Esophagus squamous epithelium (tissue), 5 donors: ENCODE results near the gene ADCY5. TPM values are rescaled to one million over a fixed set of nuclear protein-coding genes. Genes with fewer than 3 reads are reported as not detected.

Experiments used
- DNase-seq: peaks from one replicate; lab custom pipeline; 2025; lab: John Stamatoyannopoulos, UW
- H3K27ac ChIP-seq, 4 donors: fragments of 200-600 bp; sonication (generic); one replicate each; pipeline ENCODE4 v1.5.1; 2016 to 2019; ENCODE audit warnings: mild to moderate bottlenecking in 1 of 4
- H3K27me3 ChIP-seq, 4 donors: fragments of 200-600 bp; sonication (generic); 1 replicate in 3 of 4; 2 replicates in 1 of 4; pipeline versions ENCODE4 v1.5.1 to v1.6.0; 2017 to 2021; ENCODE audit warnings: antibody characterized with exemption in 1 of 4
- H3K36me3 ChIP-seq, 3 donors: fragments of 200-600 bp; sonication (generic); one replicate each; pipeline ENCODE4 v1.5.1; 2016 to 2019
- H3K4me1 ChIP-seq, 3 donors: fragments of 200-600 bp; sonication (generic); one replicate each; pipeline ENCODE4 v1.5.1; 2017 to 2019
- H3K4me3 ChIP-seq, 4 donors: fragments of 200-600 bp; sonication (generic); 1 replicate in 3 of 4; 2 replicates in 1 of 4; pipeline ENCODE4 v1.5.1; 2016 to 2019; ENCODE audit warnings: mild to moderate bottlenecking in 2 of 4, moderate library complexity in 1 of 4
- H3K9me3 ChIP-seq, 3 donors: fragments of 200-600 bp; sonication (generic); one replicate each; pipeline ENCODE4 v1.5.1; 2016 to 2019
- POLR2A ChIP-seq, 4 donors: fragments of 450-650 bp; IDR thresholded peaks; one replicate each; pipeline ENCODE4 v1.6.1; 2017; ENCODE audit warnings: antibody characterized with exemption in 4 of 4, mild to moderate bottlenecking in 4 of 4, moderate library complexity in 3 of 4
- WGBS, 2 donors: methylation state at CpG; one replicate each; pipeline ENCODE4 v1.1.5; 2018; 5-methylcytosine and 5-hydroxymethylcytosine counted together
- intact Hi-C: fragments of 100-400 bp; cut with DNase I; formaldehyde crosslinking; loops from one replicate; pipeline ENCODE4 v1.15.0; 2022
- total RNA-seq, 4 donors: library from RNA; depleted of rRNA; stranded (reverse); fragments of >200 nt; gene quantifications; one replicate each; pipeline ENCODE4 v1.1.0, GENCODE V29; 2016
- TF ChIP-seq, protein P1 (sequence below), 6 experiments: fragments of 450-650 bp in 4 of 6; fragments of 200-600 bp in 2 of 6; sonication (generic) in 2 of 6; IDR thresholded peaks; one replicate each; pipeline ENCODE4 v1.5.1; 2016 to 2019; ENCODE audit warnings: antibody characterized with exemption in 6 of 6, mild to moderate bottlenecking in 4 of 6, moderate library complexity in 4 of 6
- donor health status: DM: yes; HTN: yes; CAD: no.

The ADCY5 gene
- total RNA-seq, 4 donors from 2014 or later, result 0.72 to 17.4 (median 5.3) TPM

DNA sequence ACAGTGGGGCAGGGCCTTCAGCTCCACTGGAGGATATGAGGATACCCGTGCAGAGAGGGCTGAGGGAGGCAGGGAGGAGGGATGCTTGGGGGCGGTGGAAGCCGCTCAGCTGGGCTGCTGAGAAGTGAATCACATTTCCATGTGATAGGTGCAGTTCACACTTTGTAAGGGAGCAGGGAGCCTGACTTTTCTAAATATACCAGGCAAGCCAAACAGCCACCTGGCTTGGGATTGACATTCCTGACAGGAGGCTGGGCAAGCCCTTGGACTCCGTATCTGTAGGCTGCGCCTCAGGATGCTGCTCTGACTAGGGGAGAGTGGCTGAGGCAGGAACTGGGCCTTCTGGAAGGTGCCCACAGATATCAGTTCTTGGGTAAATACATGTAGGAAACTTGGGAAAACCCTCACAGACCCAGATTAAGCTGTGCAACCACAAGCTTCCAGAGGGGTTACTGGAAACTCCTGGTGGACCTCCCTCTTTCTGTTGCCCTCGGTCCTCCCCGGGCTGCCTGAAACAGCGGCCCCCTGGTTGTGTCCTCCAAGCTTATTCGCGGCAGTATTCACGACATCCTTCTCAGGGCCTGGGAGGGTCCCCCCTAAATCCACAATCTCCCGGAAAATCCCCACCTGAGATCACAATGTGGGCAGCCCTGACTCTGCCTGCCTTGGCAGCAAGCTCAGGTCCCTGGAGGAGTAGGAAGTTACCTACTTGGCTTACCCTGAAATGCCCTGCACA is 33.0 kb upstream of the ADCY5 start:
- no peak for TF ChIP-seq POLR2A (IDR thresholded peaks at IDR 0.05)
- TF ChIP-seq, protein P1, sequence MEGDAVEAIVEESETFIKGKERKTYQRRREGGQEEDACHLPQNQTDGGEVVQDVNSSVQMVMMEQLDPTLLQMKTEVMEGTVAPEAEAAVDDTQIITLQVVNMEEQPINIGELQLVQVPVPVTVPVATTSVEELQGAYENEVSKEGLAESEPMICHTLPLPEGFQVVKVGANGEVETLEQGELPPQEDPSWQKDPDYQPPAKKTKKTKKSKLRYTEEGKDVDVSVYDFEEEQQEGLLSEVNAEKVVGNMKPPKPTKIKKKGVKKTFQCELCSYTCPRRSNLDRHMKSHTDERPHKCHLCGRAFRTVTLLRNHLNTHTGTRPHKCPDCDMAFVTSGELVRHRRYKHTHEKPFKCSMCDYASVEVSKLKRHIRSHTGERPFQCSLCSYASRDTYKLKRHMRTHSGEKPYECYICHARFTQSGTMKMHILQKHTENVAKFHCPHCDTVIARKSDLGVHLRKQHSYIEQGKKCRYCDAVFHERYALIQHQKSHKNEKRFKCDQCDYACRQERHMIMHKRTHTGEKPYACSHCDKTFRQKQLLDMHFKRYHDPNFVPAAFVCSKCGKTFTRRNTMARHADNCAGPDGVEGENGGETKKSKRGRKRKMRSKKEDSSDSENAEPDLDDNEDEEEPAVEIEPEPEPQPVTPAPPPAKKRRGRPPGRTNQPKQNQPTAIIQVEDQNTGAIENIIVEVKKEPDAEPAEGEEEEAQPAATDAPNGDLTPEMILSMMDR (IDR thresholded peaks at IDR 0.05), result no peak
- Histone ChIP-seq H3K4me3 (no peak overlapping the region), H3K27ac (no peak overlapping the region), H3K4me1 (peaks cover 0 to 10% (median 4%) of the 10 kb centered on the region in 3 donors), H3K9me3 (no peaks in the 10 kb centered on the region), H3K36me3 (no peaks in the 10 kb centered on the region), H3K27me3 (no peaks in the 10 kb centered on the region)
- DNase-seq, result no peak
- WGBS, 2 donors, result 53 to 66% methylated on average over 6 to 11 of the region's 12 CpGs
- intact Hi-C loops, result no loop called here

DNA sequence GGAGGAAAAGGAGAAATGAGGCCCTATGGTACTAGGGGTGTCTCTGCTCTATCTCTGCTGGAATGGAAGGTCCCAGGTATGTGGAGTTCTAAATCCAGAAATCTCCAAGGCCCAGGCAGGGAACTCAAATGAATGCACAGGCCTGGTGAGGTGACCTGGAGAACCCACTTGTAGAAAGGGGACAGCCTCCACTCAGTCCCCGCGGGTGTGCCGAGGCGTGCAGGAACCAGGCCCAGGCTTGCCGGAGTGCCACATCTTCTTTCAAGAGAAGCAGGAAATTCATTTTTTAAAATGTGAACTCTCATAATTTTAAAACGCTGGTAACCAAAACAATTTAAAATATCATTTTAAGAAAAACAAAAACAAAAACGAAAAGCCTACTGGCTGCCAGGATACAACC is 32.2 kb upstream of the ADCY5 start:
- H3K9me3 ChIP-seq, result no peaks in the 10 kb centered on the region
- intact Hi-C loops, result no loop called here
- no peaks in the 10 kb centered on the region for H3K36me3 ChIP-seq
- DNase-seq, result no peak
- WGBS, 2 donors, result 45 to 65% methylated on average over 6 to 7 of the region's 7 CpGs
- H3K4me1 ChIP-seq, result peaks cover 0 to 10% (median 4%) of the 10 kb centered on the region in 3 donors
- TF ChIP-seq, protein P1 (IDR thresholded peaks at IDR 0.05), result no peak
- no peak for TF ChIP-seq POLR2A (IDR thresholded peaks at IDR 0.05)
- no peaks in the 10 kb centered on the region for H3K27me3 ChIP-seq
- H3K4me3 ChIP-seq, result no peak overlapping the region
- H3K27ac ChIP-seq, result no peak overlapping the region

DNA sequence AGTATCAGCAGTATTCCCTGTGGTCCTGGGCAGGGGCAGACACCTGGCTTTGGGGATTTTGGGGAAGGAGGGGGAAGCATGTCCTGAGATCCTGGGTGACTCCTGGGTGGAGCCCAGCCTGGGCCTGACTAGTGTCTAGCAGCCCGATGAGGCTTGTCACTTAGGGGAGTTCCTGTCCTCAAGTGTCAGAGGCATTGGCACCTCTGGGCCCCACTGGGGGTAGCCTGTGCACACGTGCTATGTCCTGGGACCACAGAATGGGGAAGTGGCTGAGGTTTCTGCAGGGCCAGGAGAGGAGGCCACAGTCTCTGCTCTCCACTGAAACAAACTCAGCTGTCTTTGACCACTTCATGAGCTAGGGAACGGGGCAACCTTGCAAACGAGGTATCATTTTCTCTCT is 31.5 kb upstream of the ADCY5 start:
- no peaks in the 10 kb centered on the region for H3K9me3 ChIP-seq
- WGBS, 2 donors, result 68 to 85% methylated on average over 3 to 4 of the region's 4 CpGs
- H3K4me3 ChIP-seq, result no peak overlapping the region
- TF ChIP-seq, protein P1 (IDR thresholded peaks at IDR 0.05), result no peak
- TF ChIP-seq POLR2A (IDR thresholded peaks at IDR 0.05), result no peak
- peaks cover 0 to 10% (median 4%) of the 10 kb centered on the region in 3 donors for H3K4me1 ChIP-seq
- no peaks in the 10 kb centered on the region for H3K36me3 ChIP-seq
- no peak for DNase-seq
- H3K27ac ChIP-seq, result no peak overlapping the region
- no peaks in the 10 kb centered on the region for H3K27me3 ChIP-seq
- intact Hi-C loops, result no loop called here

DNA sequence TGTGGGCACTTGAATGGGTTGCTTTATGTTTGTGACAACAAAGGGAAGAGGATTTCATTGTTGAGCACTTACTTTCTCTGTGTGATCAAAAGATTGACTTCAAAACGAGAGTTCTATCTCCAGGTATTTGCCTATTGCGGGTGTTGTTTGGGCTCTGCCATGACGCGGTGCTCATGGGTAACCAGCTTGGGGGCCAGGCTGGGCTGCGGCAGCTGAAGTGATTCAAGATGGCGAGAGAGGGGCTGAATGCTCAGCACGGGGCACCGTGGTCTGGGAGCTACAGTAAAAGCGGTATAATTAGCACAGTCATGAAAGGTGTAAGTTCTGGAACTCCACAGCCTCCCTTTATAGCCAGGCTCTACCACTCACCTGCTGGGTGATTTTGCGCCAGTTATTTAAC is 31.0 kb upstream of the ADCY5 start:
- WGBS, 2 donors, result 84 to 90% methylated on average over 8 to 10 of the region's 10 CpGs
- no peaks in the 10 kb centered on the region for H3K36me3 ChIP-seq
- H3K4me3 ChIP-seq, result no peak overlapping the region
- H3K4me1 ChIP-seq, result peaks cover 0 to 10% (median 4%) of the 10 kb centered on the region in 3 donors
- H3K9me3 ChIP-seq, result no peaks in the 10 kb centered on the region
- no peak for DNase-seq
- TF ChIP-seq POLR2A (IDR thresholded peaks at IDR 0.05), result no peak
- TF ChIP-seq, protein P1 (IDR thresholded peaks at IDR 0.05), result no peak
- no peaks in the 10 kb centered on the region for H3K27me3 ChIP-seq
- intact Hi-C loops, result no loop called here
- H3K27ac ChIP-seq, result no peak overlapping the region

DNA sequence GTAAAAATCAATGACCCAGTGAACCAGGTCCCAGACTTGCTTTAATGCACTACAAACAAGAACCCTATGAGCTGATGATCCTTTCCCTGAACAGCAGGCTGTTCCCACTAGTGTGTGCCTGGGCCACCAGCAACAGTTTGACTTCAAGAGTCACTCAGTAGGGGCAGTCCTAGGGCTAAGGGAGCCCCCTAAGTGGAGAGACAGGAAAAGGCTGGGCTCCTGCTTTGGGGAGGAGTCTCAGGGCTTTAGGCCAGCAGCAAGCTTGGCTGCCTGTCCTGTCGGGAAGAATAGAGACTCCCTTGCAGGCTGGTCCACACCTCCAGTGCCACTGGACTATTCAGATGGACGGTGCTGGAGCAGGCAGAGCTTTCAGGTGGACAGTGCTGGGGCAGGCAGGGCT is 29.4 kb upstream of the ADCY5 start:
- peaks cover 0 to 10% (median 4%) of the 10 kb centered on the region in 3 donors for H3K4me1 ChIP-seq
- H3K36me3 ChIP-seq, result no peaks in the 10 kb centered on the region
- 0% methylated on average over 1 of the region's 2 CpGs; no CpG with 5 or more reads in 1 of the 2 donors for WGBS, 2 donors
- no peak overlapping the region for H3K27ac ChIP-seq
- DNase-seq, result no peak
- H3K9me3 ChIP-seq, result no peaks in the 10 kb centered on the region
- intact Hi-C loops, result no loop called here
- TF ChIP-seq, protein P1 (IDR thresholded peaks at IDR 0.05), result no peak
- no peak for TF ChIP-seq POLR2A (IDR thresholded peaks at IDR 0.05)
- no peak overlapping the region for H3K4me3 ChIP-seq
- H3K27me3 ChIP-seq, result no peaks in the 10 kb centered on the region
